Right ventricle myocardium superior (tissue), 1 donor: ENCODE results near the gene AGPAT2. TPM values are rescaled to one million over a fixed set of nuclear protein-coding genes. Genes with fewer than 3 reads are reported as not detected.
A peak's percentile ranks its signal among the peaks of the same experiment; 100 is the strongest.
"Not testable (repeated sequence)": the region's sequence is repeated elsewhere in the genome, so short reads cannot be mapped to it uniquely, and the experiment has no call there.

Experiments
- ATAC-seq: fragments of 200-7000 bp; cut with Tn5 transposase; one replicate; pipeline ENCODE4 v1.9.1; 2020; ENCODE audit warnings: mild to moderate bottlenecking; ENCODE audit not compliant: poor library complexity
- DNase-seq: peaks from one replicate; pipeline ENCODE4 v3.0.0-alpha.2; 2020
- intact Hi-C: fragments of 100-400 bp; cut with DNase I; formaldehyde crosslinking; loops from one replicate; pipeline ENCODE4 v1.11.2; 2022
- total RNA-seq: library from RNA; stranded (reverse); fragmentation: NEBNext Ultra II Directional; extraction: Animal tissue kit (Norgen Biotek cat#: 25700); gene quantifications from one replicate; pipeline ENCODE4 v1.2.1, GENCODE V29; 2021
- donor health status: DM: no; HTN: yes; CAD: no; lungs with severe emphysema.

AGPAT2 gene
- total RNA-seq, 1 donor from 2014 or later: 48.6 TPM

DNA sequence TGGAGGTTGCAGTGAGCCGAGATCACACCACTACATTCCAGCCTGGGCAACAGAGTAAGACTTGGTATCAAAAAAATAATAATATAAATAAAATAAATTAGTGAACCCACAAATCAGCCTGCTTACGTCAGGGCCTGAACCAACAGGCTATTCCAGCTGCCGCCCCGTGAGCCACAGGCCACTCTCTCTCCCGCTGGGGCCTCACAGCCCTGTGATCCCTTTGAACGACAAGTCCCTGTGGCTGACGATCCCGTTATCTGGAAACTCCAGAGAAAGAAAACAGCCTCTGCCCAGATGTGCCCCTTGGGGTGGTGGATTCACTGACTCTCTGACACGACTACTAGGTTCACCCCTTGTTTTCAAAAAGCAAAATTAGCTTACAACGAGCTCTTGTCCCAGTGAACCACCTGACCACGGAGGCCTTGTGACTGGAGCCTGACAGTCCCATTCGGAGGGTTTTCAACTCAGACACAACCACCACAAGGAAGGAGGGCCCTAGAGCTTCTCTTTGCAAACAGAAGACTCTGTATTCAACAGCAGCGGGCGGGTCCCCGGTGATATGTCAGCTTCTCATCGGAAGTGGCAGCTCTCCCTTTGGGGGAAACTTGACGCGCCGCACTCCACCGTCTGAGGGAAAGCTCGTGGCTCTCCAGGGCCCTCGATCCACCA is 20.7 kb upstream of the AGPAT2 start:
- ATAC-seq: no peak
- intact Hi-C loops: no loop called here
- DNase-seq: no peak

DNA sequence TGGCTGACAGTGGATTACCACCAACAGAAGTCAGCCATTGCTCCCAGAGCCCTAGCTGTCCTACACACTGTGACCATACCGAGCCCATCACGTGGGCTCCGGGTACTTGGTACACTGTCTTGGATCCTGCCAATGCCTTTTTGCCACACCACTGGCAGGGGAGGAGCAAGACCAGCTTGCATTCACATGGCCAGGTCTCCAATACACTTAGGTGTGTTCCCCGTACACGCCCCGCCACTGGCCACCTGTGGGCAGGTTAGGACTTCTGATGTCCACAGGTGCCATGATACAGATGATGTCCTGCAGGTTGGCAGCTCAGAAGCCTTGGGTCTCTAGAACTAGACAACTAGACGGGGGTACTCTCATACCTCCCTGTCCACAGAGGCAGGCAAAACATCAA is 19.8 kb upstream of the AGPAT2 start:
- DNase-seq (no peak), ATAC-seq (no peak)
- intact Hi-C loops: no loop called here

DNA sequence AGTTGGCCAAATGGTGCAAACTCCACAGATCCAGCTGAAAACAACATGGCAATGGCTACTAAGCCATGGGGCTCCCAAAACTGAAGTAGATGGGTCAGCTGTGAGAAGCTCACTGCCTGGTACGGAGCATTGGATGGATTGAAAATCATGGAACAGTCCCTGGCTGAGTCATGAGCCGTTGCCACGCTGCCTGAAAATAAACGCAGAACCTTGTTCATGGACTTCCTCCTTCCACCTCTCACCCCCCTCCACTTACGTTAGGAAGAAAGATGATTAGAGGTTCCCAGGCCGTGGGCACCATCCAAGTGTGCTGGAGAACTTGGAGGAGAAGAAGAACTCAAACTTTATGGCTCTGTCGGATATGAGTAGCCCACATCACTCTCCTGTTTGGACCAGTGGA is 18.3 kb upstream of the AGPAT2 start:
- intact Hi-C loops: no loop called here
- DNase-seq (no peak), ATAC-seq (no peak)

DNA sequence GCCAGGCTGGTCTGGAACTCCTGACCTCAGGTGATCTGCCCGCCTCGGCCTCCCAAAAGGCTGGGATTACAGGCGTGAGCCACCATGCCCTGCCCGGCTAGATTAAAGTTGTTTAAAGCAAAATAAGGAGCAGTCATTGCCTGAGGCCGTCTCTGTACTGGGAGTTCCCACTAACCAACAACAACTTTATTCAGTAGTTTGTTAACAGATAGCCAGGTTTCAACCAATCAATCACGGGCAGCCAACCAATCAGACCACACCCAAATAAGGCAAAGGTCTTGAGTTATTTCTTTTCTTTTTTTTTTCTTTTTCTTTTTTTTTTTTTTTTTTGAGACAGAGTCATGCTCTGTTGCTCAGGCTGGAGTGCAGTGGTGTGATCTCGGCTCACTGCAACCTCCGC is 17.5 kb upstream of the AGPAT2 start:
- ATAC-seq, DNase-seq, intact Hi-C loops: not testable (repeated sequence)

DNA sequence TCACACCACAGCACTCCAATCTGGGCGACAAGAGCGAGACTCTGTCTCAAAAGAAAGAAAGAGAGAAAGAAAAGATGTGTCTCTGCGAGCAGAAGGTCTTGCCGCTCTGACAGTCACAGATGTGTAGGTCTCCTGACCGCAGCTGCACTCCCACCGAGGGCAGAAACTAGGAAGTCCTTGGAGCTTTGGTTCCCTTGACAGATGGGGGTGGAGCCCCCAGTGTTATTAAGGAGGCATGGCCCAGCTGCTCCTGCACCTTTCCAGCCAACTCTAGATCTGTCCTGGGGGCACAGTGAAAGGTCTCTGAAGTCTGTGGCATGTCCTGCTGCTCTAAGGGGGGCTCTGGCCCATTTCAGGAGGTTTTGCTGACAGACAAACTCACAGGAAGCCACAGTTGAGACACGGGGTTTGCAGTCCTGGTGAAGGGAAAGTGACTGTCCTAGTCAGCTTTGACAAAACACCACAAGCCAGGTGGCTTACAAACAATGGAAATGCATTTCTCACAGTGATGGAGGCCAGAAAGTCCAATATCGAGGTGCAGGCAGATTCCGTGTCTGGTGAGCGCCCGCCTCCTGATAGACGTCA is 16.1 kb upstream of the AGPAT2 start:
- intact Hi-C loops: no loop called here
- DNase-seq (no peak), ATAC-seq (no peak)

DNA sequence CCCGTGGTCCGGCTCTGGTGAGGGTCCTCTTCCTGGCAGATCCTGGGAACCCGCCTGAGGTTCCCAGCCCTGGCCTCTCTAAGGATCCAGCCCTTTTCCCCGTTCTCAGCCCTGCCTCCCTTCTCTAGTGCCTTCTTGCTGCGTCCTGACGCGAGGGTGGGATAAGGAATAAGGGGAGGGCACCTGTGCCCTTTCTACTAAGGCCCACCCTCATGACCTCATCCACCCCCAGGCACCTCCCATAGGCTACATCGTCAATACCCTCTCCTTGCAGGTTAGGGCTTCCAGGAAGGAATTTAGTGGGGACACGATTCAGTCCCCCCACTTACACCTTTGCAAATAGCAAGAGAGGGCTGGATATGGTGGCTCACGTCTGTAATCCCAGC is 14.4 kb upstream of the AGPAT2 start:
- no peak for ATAC-seq
- no peak for DNase-seq
- intact Hi-C loops: no loop called here

DNA sequence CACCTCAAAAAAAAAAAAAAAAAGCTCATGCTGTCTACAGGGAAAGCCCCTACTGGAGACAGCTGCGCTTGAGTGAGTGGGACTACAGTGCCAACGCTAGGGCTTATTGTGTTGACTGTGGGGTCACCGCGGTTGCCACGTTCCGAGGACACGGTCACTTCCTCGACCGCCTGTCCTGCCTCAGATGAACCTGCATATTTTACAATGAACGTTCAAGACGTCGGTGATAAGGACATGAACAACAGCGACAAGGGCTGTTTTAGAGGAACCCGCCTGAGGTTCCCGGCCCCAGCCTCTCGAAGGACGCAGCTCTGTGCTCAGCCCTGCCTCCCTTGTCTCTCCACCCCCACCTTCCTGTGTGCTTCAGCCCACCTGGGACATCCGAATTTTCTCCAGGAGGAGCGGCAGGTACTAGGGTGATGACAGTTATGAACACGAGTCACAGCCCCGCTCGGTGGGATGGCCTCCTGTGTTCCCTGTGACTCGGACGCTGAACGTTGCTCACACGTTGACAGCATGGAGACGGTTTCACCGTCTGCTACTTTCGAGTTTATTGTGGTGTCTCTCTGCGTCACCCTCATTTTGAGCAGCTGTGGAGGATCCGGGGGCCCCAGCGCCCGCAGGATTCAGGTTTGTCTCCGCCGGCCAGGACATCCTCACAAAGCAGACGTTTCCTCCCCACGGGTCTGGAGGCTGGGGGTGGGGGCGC is 13.9 kb upstream of the AGPAT2 start:
- no peak for ATAC-seq
- DNase-seq: no peak
- intact Hi-C loops: no loop called here

DNA sequence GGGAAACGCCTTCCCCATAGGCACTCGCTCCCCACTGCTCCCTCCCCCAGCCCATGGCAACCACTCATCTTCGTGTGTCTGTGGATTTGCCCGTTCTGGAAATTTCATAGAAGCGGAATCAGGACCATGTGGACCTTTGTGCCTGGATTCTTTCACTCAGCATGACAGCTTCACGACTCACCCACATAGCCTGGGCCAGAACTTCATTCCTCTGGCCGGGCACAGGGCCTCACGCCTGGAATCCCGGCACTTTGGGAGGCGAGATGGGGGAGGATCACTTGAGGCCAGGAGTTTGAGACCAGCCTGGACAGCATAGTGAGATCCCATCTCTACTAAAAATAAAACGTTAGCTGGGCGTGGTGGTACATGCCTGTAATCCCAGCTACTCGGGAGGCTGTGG is 13.0 kb upstream of the AGPAT2 start:
- intact Hi-C loops: no loop called here
- ATAC-seq (no peak), DNase-seq (no peak)

DNA sequence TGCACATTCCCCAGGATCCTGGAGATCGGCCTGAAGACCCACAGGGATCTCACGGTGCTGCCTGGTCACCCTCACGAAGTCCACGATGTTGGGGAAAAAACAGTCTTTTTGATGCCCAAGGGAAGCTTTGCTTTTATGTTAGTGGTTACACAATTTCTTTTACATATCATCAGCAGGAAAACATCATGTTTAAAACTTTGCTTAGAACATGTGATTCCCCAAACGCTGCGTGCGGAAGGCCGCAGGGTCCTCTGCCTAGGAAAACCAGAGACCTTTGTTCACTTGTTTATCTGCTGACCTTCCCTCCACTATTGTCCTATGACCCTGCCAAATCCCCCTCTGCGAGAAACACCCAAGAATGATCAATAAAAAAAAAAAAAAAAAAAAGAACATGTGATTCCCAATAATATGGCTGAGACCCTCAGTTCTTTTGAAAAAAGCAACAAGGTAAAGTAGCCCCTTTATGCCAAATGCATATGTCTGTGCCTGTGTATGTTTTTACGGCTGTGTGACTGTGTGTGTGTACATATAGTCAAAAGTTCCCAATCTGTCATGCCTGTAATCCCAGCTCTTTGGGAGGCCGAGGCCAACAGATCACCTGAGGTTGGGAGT is 11.5 kb upstream of the AGPAT2 start:
- no peak for ATAC-seq
- no peak for DNase-seq
- intact Hi-C loops: no loop called here

DNA sequence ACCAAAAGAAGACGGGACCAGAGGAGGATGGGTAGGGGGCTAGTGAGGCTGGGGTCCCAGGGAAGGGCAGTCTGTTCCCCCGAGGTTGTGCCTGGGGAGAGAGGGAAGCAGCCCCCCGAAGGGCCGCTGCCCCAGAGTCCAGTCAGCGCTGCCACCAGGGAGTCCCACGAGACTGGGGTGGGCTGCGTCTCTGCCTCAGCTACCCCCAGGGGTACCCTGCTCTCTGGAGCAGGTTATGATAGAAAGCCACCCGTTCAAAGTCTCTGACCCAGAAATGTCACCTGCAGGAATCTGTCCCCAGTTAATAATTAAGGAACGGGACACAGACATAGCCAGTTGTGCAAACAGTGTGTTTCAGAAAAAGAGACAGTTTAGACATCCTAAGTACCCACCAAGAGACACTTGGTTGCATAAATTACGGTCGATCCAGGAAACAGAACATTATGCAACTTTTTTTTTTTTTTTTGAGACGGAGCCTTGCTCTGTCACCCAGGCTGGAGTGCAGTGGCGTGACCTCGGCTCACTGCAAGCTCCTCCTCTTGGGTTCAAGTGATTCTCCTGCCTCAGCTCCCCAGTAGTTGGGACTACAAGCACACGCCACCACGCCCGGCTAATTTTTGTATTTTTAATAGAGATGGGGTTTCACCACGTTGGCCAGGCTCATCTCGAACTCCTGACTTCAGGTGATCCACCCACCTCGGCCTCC is 10.7 kb upstream of the AGPAT2 start:
- DNase-seq (no peak), ATAC-seq (no peak)
- intact Hi-C loops: no loop called here

DNA sequence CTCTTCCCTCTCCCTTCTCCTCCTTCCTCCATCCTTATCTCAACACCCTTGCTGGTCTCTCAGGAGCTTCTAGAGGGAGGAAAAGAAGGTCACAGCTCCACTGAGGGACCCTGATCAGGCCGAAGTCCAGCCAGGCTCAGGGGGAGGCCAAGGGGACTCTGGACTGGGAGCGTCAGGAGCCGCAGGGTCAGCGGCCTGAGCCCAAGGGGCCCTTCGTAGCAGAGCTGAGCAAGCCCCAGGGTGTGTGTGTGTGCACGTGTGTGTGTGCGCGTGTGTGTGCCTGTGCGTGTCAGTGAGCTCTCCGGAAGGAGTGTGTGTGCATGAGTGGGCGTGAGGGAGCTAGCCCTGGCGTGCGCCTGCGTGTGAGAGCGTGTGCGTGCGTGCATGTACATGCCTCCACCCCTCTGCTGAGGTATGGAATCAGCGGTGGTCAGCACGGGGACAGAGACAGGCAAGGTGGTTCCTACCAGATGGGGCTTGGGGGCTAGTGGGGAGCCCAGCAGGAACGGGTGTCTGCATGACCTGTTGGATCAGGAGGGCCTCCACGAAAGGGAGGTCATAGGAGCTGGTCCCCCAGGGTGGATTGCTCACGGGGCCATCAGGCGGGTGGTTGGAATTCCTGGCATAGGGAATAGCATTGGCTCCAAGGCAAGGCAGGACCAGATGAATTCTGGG is 10.0 kb upstream of the AGPAT2 start:
- intact Hi-C loops: no loop called here
- ATAC-seq (no peak), DNase-seq (no peak)

DNA sequence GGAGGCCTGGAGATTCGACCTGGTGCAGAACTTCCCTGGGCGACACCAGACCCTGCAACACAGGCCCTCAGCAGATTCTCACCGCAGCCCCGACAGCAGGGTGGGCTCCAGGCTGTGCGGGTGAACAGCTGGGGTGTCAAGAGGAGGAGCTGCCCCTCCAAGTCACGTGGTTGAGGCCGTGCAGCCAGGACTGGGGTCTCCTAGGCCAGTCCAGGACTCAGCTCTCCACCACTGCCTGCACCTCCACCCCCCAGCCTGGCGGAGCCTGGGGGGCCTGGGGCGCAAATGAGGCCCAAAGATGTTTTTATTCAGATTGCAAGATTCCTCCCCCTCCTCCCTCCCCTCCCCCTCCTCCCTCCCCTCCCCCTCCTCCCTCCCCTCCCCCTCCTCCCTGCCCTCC is 9.2 kb upstream of the AGPAT2 start:
- intact Hi-C loops: no loop called here
- ATAC-seq (no peak), DNase-seq (no peak)

DNA sequence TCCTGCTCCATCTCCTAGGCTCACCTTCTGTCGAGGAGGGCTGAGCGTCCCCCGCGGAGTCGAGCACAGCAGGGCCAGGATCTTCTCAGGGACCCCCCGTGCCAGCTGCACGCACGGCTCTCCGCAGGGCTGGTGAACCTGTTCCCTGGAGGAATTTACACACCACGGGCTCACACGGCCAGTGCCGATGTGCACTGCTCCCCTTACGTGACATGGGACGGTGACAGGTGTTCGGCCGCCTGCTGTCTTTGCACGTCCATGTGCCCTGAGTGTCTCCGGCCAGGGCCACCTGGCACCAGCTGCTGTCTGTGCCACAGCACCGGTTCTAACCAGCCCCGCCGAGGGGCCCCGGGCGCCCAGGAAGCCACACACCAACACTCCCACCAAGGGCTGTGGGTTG is 8.7 kb upstream of the AGPAT2 start:
- intact Hi-C loops: no loop called here
- no peak for ATAC-seq
- DNase-seq: no peak

DNA sequence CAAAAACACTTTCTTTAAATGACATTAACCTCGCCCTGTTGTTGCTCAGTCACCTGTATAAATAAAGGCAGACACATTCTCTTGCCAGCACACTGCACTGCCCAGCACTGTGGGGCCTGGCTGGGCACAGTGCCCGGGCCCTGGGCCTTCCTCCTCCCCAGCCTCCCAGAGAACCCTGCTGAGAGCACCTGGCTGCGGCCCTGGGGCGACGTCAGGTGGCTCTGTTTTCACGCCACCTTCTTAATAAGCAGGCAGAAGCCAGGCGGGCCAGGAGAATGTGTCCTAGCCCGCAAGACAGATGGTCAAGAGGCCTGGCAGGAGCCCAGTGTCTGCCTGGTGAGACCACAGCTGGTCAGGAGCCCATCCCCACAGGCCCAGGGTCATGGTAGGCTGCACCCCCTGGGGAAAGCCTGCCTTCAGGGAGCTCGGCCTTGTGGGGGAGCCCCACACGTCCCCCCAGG is 8.2 kb upstream of the AGPAT2 start:
- DNase-seq: no peak
- intact Hi-C loops: no loop called here
- ATAC-seq: peak; percentile 55

DNA sequence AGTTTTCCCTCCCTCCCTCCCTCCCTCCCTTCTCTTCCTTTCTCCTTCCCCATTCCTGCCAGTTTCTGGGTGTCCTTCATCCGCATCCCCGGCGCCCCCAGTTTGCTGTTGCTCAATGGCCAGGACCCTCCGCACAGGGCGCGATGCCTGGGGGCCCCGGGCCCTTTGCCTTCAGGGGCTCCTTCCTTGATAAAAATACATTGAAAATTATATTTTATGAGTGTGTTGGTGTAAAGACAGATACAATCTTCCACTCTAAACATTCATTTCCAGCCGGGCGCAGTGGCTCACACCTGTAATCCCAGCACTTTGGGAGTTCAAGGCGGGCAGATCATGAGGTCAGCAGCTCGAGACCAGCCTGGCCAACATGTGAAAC is 7.6 kb upstream of the AGPAT2 start:
- intact Hi-C loops: no loop called here
- DNase-seq: no peak
- no peak for ATAC-seq

DNA sequence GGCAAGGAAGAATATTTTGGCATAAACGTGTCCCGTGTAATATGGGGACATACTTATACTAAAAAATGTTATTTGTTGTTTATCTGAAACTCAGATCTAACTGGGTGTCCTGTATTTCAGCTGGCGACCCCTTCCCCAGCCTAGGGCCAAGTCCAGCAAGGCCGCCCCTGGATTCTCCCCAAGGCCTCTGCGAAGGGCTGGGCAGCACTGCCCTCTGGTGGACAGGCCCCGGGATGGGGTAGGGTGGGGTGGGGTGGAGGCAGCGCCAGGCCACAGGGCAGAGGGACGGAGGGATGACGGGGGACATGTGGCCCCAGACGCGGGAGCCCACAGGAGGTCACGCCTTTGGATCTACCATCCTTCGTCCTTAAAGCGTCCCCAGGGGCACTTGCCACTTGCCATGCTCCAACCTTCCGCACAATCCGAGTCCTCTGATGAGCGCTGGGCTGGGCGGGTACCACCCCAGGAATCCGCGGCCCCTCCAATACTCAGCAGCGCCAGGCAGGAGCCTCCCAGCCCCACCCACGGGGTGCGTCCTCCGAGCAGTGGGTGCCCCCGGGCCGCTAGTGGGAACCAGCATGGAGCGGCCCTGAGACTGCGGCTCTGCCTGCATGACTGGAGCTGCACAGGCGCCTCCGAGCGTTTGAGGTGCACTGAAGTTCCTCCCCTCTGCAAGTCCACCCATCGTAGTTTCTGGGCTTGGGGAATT is 7.1 kb upstream of the AGPAT2 start:
- intact Hi-C loops: no loop called here
- DNase-seq: peak; percentile 79
- ATAC-seq: peak; percentile 50

DNA sequence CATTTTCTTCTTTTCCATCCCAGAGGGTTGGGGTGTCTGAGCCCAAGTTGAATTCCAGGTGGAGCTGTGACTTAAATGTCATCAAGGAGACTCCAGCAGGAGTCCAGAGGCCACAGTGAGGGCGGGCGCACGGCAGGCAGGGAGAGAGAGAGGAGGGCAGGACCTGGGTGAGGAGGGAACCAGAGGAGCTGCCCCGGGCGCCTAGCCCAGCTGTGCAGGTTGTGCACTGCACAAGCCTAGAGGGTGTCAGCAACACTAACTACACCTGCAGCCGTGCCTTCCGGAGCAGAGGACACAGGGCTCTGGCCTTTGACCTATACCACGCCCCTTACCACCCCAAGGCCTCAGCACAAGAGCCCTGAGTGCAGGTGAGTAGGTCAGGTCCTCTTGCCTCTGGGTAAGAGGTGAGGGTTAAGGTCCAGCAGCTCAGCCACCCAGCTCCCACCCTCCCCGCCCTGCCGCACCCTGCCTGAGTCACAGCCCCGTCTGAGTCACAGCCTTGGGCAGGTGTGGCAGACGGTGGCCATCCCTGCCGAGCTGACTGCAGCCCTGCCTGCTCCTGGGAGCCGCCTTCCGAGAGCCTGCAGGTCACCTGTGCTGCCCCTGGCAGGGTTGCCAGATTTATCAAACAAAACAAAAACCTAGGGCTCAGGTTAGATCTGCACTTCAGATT is 6.4 kb upstream of the AGPAT2 start:
- DNase-seq: no peak
- no peak for ATAC-seq
- intact Hi-C loops: no loop called here

DNA sequence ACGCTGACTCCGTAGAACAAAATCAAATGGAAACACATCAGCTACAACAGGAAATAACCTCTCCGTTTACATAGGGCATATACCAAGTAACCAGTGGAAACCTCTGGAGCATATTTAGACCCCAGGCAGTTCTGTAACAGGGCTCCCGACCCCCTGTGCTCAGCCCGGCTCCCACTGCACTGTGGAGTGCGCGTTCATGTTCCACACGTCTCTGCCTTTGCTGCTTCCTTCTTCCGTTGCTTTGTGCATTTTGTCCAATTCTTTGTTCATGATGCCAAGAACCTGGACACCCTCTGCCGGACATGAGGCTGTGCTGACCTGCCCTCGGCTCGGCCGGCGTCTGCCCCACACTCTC is 5.9 kb upstream of the AGPAT2 start:
- intact Hi-C loops: no loop called here
- DNase-seq (no peak), ATAC-seq (no peak)
